GM12875 (cell line): ENCODE data around the gene DVL1.

Experiments
- H3K4me3 ChIP-seq: one replicate; pipeline ENCODE4 v1.5.1; 2011; ENCODE audit warnings: low read depth, low read length, control low read depth
- TF ChIP-seq, protein P1 (sequence below): IDR thresholded peaks from 2 replicates; pipeline ENCODE4 v1.5.1; 2011; ENCODE audit warnings: low read depth, mild to moderate bottlenecking, control low read depth, inconsistent platforms, low read length, moderate library complexity, borderline replicate concordance; ENCODE audit not compliant: insufficient read depth

Gene DVL1

DNA sequence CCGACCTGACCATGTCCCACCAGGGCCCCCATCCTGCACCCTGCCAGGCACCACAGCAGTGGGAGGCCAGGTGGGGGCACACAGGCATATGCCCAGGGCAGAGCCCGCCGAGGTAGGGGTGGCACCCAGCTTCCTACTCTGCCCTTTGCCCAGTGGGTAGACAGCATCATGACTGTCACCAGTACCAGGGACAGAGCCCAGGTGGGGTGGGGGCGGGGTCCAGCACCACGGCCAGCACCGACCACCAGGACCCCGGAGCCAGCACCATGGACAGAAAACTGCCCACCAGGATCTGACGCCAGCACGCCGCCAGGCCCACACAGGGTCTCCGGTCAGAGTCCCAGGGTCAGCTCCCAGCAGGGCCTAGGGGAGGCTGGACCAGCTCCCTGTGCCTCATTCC lies 14.4 kb downstream of the DVL1 start:
- TF ChIP-seq, protein P1, sequence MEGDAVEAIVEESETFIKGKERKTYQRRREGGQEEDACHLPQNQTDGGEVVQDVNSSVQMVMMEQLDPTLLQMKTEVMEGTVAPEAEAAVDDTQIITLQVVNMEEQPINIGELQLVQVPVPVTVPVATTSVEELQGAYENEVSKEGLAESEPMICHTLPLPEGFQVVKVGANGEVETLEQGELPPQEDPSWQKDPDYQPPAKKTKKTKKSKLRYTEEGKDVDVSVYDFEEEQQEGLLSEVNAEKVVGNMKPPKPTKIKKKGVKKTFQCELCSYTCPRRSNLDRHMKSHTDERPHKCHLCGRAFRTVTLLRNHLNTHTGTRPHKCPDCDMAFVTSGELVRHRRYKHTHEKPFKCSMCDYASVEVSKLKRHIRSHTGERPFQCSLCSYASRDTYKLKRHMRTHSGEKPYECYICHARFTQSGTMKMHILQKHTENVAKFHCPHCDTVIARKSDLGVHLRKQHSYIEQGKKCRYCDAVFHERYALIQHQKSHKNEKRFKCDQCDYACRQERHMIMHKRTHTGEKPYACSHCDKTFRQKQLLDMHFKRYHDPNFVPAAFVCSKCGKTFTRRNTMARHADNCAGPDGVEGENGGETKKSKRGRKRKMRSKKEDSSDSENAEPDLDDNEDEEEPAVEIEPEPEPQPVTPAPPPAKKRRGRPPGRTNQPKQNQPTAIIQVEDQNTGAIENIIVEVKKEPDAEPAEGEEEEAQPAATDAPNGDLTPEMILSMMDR: no peak
- no peak overlapping the region for H3K4me3 ChIP-seq

DNA sequence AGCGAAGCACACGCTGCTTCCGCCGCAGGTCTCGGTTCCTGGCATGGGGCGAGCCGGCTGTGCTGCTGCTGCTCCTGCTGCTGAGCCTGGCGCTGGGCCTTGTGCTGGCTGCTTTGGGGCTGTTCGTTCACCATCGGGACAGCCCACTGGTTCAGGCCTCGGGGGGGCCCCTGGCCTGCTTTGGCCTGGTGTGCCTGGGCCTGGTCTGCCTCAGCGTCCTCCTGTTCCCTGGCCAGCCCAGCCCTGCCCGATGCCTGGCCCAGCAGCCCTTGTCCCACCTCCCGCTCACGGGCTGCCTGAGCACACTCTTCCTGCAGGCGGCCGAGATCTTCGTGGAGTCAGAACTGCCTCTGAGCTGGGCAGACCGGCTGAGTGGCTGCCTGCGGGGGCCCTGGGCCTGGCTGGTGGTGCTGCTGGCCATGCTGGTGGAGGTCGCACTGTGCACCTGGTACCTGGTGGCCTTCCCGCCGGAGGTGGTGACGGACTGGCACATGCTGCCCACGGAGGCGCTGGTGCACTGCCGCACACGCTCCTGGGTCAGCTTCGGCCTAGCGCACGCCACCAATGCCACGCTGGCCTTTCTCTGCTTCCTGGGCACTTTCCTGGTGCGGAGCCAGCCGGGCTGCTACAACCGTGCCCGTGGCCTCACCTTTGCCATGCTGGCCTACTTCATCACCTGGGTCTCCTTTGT lies 15.5 kb downstream of the DVL1 start:
- no peak overlapping the region for H3K4me3 ChIP-seq
- TF ChIP-seq, protein P1: no peak

DNA sequence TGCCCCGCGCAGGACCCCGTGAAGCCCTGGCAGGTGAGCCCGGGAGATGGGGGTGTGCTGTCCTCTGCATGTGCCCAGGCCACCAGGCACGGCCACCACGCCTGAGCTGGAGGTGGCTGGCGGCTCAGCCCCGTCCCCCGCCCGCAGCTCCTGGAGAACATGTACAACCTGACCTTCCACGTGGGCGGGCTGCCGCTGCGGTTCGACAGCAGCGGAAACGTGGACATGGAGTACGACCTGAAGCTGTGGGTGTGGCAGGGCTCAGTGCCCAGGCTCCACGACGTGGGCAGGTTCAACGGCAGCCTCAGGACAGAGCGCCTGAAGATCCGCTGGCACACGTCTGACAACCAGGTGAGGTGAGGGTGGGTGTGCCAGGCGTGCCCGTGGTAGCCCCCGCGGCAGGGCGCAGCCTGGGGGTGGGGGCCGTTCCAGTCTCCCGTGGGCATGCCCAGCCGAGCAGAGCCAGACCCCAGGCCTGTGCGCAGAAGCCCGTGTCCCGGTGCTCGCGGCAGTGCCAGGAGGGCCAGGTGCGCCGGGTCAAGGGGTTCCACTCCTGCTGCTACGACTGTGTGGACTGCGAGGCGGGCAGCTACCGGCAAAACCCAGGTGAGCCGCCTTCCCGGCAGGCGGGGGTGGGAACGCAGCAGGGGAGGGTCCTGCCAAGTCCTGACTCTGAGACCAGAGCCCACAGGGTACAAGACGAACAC lies 16.3 kb downstream of the DVL1 start:
- TF ChIP-seq, protein P1: no peak
- no peak overlapping the region for H3K4me3 ChIP-seq

DNA sequence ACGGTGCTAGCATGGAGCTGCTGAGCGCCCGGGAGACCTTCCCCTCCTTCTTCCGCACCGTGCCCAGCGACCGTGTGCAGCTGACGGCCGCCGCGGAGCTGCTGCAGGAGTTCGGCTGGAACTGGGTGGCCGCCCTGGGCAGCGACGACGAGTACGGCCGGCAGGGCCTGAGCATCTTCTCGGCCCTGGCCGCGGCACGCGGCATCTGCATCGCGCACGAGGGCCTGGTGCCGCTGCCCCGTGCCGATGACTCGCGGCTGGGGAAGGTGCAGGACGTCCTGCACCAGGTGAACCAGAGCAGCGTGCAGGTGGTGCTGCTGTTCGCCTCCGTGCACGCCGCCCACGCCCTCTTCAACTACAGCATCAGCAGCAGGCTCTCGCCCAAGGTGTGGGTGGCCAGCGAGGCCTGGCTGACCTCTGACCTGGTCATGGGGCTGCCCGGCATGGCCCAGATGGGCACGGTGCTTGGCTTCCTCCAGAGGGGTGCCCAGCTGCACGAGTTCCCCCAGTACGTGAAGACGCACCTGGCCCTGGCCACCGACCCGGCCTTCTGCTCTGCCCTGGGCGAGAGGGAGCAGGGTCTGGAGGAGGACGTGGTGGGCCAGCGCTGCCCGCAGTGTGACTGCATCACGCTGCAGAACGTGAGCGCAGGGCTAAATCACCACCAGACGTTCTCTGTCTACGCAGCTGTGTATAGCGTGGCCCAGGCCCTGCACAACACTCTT lies 17.0 kb downstream of the DVL1 start:
- TF ChIP-seq, protein P1: no peak

DNA sequence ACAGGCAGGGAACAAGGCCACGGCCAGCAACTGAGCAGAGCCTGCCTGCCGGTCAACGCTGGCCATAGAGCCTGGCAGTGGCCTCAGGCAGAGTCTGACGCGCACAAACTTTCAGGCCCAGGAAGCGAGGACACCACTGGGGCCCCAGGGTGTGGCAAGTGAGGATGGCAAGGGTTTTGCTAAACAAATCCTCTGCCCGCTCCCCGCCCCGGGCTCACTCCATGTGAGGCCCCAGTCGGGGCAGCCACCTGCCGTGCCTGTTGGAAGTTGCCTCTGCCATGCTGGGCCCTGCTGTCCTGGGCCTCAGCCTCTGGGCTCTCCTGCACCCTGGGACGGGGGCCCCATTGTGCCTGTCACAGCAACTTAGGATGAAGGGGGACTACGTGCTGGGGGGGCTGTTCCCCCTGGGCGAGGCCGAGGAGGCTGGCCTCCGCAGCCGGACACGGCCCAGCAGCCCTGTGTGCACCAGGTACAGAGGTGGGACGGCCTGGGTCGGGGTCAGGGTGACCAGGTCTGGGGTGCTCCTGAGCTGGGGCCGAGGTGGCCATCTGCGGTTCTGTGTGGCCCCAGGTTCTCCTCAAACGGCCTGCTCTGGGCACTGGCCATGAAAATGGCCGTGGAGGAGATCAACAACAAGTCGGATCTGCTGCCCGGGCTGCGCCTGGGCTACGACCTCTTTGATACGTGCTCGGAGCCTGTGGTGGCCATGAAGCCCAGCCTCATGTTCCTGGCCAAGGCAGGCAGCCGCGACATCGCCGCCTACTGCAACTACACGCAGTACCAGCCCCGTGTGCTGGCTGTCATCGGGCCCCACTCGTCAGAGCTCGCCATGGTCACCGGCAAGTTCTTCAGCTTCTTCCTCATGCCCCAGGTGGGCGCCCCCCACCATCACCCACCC lies 17.9 kb downstream of the DVL1 start, which contains the start of gene TAS1R3:
TAS1R3 (plus strand) TSS at position 213 of the 898 bp plus-strand sequence; CDS start at position 279, 66 bp downstream.
- TF ChIP-seq, protein P1: no peak
- H3K4me3 ChIP-seq: no peak within 1 kb of the TSS

More for the DNA sequence above, 17.0 kb downstream of the DVL1 start:
- H3K4me3 ChIP-seq: no peak overlapping the region

DNA sequence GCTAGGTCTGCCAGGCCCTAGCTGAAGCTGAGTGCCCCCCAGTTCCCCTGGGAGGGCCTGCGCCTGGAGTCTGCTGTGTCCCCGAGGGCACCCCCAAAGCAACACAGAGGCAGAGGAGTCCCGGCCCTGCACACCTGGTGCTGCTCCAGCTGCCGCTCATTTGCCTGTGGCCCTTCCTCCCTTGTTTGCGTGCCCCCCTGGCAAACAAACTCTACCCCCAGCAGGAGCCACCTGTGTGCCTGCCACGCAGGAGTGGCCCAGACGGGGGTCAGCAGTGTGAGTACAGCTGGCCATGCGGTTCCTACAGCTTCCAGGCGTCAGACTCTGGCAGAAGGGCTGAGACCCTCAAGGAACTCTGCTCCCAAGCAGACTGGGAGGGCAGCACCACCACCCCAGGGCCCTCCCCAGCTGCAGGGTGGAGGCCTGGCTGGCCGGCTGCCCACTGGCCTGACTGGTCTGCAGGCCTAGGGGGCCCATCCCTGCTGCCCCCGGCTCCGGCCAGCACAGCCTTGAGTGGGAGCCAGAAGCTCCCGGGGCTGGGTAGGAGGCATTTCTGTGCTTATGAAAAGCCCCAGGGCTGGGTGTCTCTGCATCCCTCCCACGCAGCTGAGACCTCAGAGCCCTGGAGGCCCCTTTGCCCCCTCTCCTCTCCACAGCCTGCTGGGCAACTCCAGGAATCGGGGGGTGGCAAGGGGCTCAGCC lies 18.7 kb downstream of the DVL1 start:
- TF ChIP-seq, protein P1: no peak
- H3K4me3 ChIP-seq: no peak overlapping the region
